H1 (cell line): ENCODE data around the gene HOXB5. TPM values are rescaled to one million over a fixed set of nuclear protein-coding genes. Genes with fewer than 3 reads are reported as not detected.

Experiments used
- CTCF ChIA-PET: fragments of 300-600 bp; sonication (Branson Sonifier 250); formaldehyde crosslinking; loops from one replicate; lab custom pipeline; 2021; ENCODE audit not compliant: partially characterized antibody; lab: Charles Lee
- POLR2A ChIA-PET: fragments of 300-600 bp; sonication (Branson Sonifier 250); formaldehyde crosslinking; loops from one replicate; lab custom pipeline; 2021; ENCODE audit warnings: inconsistent platforms; ENCODE audit not compliant: partially characterized antibody; lab: Charles Lee
- DNase-seq, 2 experiments: peaks; one replicate each; pipeline versions ENCODE4 v3.0.0 to v3.0.0-alpha.2; 2010 to 2022; ENCODE audit warnings: low spot score in 2 of 2, low read depth in 1 of 2, mixed read lengths in 1 of 2
- FAIRE-seq: peaks from 2 replicates; lab custom pipeline; 2011; peaks lifted over from hg19 to GRCh38; lab: Jason Lieb, UNC
- H2AFZ ChIP-seq: 2 replicates; pipeline ENCODE4 v1.8.1; 2012; ENCODE audit warnings: low read length, inconsistent platforms
- H2AK5ac ChIP-seq: 2 replicates; pipeline ENCODE4 v1.6.1; 2013; ENCODE audit warnings: low read depth, low read length
- H2BK120ac ChIP-seq: replicated peaks from 2 replicates; pipeline ENCODE3; 2013; ENCODE audit warnings: low read depth, low read length, inconsistent platforms
- H2BK12ac ChIP-seq: 2 replicates; pipeline ENCODE4 v1.6.1; 2013; ENCODE audit warnings: low read depth, low read length
- H2BK15ac ChIP-seq: 2 replicates; pipeline ENCODE4 v1.6.1; 2013; ENCODE audit warnings: low read length
- H2BK20ac ChIP-seq: 2 replicates; pipeline ENCODE4 v1.6.1; 2013; ENCODE audit warnings: low read length
- H2BK5ac ChIP-seq: 2 replicates; pipeline ENCODE4 v1.6.1; 2013; ENCODE audit warnings: low read depth, low read length
- H3K14ac ChIP-seq: 2 replicates; pipeline ENCODE4 v1.6.1; 2013; ENCODE audit warnings: inconsistent platforms; ENCODE audit not compliant: insufficient read length
- H3K18ac ChIP-seq: 2 replicates; pipeline ENCODE4 v1.6.1; 2013; ENCODE audit warnings: low read length; ENCODE audit errors: extremely low read depth
- H3K23ac ChIP-seq: 2 replicates; pipeline ENCODE4 v1.6.1; 2013; ENCODE audit warnings: inconsistent platforms; ENCODE audit not compliant: insufficient read length
- H3K23me2 ChIP-seq: 2 replicates; pipeline ENCODE4 v1.6.1; 2013; ENCODE audit warnings: low read depth, low read length
- H3K27ac ChIP-seq: 2 replicates; pipeline ENCODE4 v1.6.1; 2011; ENCODE audit warnings: low read depth, low read length, inconsistent platforms
- H3K27me3 ChIP-seq, 4 experiments: replicated peaks in 1 of 4; 1 replicate in 1 of 4; 2 replicates in 3 of 4; pipeline versions ENCODE4 v1.6.1 to v1.8.1; 2011 to 2013; ENCODE audit warnings: low read length in 3 of 4, mild to moderate bottlenecking in 3 of 4, inconsistent platforms in 2 of 4, mixed read lengths in 2 of 4, moderate library complexity in 1 of 4; ENCODE audit not compliant: control insufficient read depth in 3 of 4, insufficient read depth in 3 of 4; ENCODE audit errors: extremely low read depth in 1 of 4
- H3K36me3 ChIP-seq, 4 experiments: 2 replicates each; pipeline versions ENCODE4 v1.6.1 to v1.8.1; 2011 to 2013; ENCODE audit warnings: mild to moderate bottlenecking in 4 of 4, low read length in 3 of 4, moderate library complexity in 2 of 4, control low read depth in 1 of 4, inconsistent platforms in 1 of 4; ENCODE audit not compliant: insufficient read depth in 4 of 4, control insufficient read depth in 2 of 4
- H3K4ac ChIP-seq: replicated peaks from 2 replicates; pipeline ENCODE3; 2013; ENCODE audit warnings: low read length, low read depth, mixed read lengths, inconsistent platforms; ENCODE audit not compliant: insufficient read length
- H3K4me1 ChIP-seq, 4 experiments: replicated peaks in 1 of 4; 1 replicate in 1 of 4; 2 replicates in 3 of 4; pipeline versions ENCODE4 v1.6.1 to v1.8.1; 2011 to 2013; ENCODE audit warnings: low read length in 3 of 4, inconsistent platforms in 2 of 4, mixed read lengths in 1 of 4; ENCODE audit not compliant: insufficient read depth in 4 of 4, control insufficient read depth in 3 of 4
- H3K4me2 ChIP-seq, 2 experiments: 2 replicates each; pipeline versions ENCODE4 v1.6.1 to v1.8.1; 2011 to 2013; ENCODE audit warnings: low read depth in 2 of 2, low read length in 2 of 2, control low read depth in 1 of 2, inconsistent platforms in 1 of 2, mild to moderate bottlenecking in 1 of 2; ENCODE audit not compliant: insufficient read depth in 1 of 2
- H3K4me3 ChIP-seq, 4 experiments: fragments of 200-600, 300-600 bp in 1 of 4; sonication (generic), shearing (Covaris generic), sonication (Bioruptor Twin) in 1 of 4; 2 replicates each; pipeline versions ENCODE4 v1.5.1 to v1.8.1; 2011 to 2016; ENCODE audit warnings: low read length in 4 of 4, low read depth in 3 of 4, control low read depth in 2 of 4, inconsistent platforms in 2 of 4, mild to moderate bottlenecking in 2 of 4, mixed read lengths in 1 of 4, moderate library complexity in 1 of 4; ENCODE audit not compliant: insufficient read depth in 2 of 4; ENCODE audit errors: extremely low read depth in 1 of 4
- H3K56ac ChIP-seq: replicated peaks from 2 replicates; pipeline ENCODE3; 2013; ENCODE audit warnings: low read depth, mild to moderate bottlenecking, mixed read lengths, low read length, inconsistent platforms; ENCODE audit not compliant: insufficient read length
- H3K79me1 ChIP-seq: 2 replicates; pipeline ENCODE4 v1.6.1; 2013; ENCODE audit warnings: low read depth, low read length, control low read depth
- H3K79me2 ChIP-seq, 2 experiments: 2 replicates each; pipeline versions ENCODE4 v1.6.1 to v1.8.1; 2012 to 2013; ENCODE audit warnings: low read length in 2 of 2, mild to moderate bottlenecking in 2 of 2, inconsistent platforms in 1 of 2; ENCODE audit not compliant: insufficient read depth in 2 of 2, control insufficient read depth in 1 of 2
- H3K9ac ChIP-seq, 4 experiments: replicated peaks in 1 of 4; 1 replicate in 1 of 4; 2 replicates in 3 of 4; pipeline versions ENCODE4 v1.6.1 to v1.8.1; 2011 to 2013; ENCODE audit warnings: low read depth in 3 of 4, low read length in 3 of 4, control low read depth in 2 of 4, mild to moderate bottlenecking in 2 of 4, moderate library complexity in 2 of 4, inconsistent platforms in 1 of 4; ENCODE audit errors: extremely low read depth in 1 of 4
- H3K9me3 ChIP-seq, 2 experiments: 2 replicates each; pipeline versions ENCODE4 v1.6.1 to v1.8.1; 2012 to 2013; ENCODE audit warnings: mild to moderate bottlenecking in 2 of 2, moderate library complexity in 2 of 2, control low read depth in 1 of 2, inconsistent platforms in 1 of 2, low read depth in 1 of 2, low read length in 1 of 2, mixed read lengths in 1 of 2; ENCODE audit not compliant: insufficient read depth in 2 of 2
- H4K20me1 ChIP-seq, 2 experiments: replicated peaks in 1 of 2; 2 replicates each; pipeline versions ENCODE3 to v1.8.1; 2011 to 2013; ENCODE audit warnings: inconsistent platforms in 2 of 2, low read length in 2 of 2, mild to moderate bottlenecking in 1 of 2; ENCODE audit not compliant: insufficient read depth in 2 of 2, control insufficient read depth in 1 of 2
- H4K5ac ChIP-seq: 2 replicates; pipeline ENCODE4 v1.6.1; 2013; ENCODE audit warnings: low read length, low read depth, mixed read lengths, inconsistent platforms; ENCODE audit not compliant: insufficient read length
- H4K8ac ChIP-seq: 2 replicates; pipeline ENCODE4 v1.8.0; 2013; ENCODE audit warnings: mild to moderate bottlenecking, moderate library complexity, low read length, inconsistent platforms; ENCODE audit not compliant: insufficient read depth; ENCODE audit errors: extremely low read depth
- H4K91ac ChIP-seq: replicated peaks from 2 replicates; pipeline ENCODE3; 2013; ENCODE audit warnings: low read length, mixed read lengths, inconsistent platforms; ENCODE audit not compliant: insufficient read length
- BCL11A ChIP-seq, 2 experiments: IDR thresholded peaks; one replicate each; pipeline ENCODE4 v1.6.1; 2011; ENCODE audit warnings: low read depth in 2 of 2, low read length in 2 of 2, mild to moderate bottlenecking in 2 of 2
- CBX8 ChIP-seq: fragments of 300-800, 300-1000 bp; sonication (generic); IDR thresholded peaks from 2 replicates; pipeline ENCODE4 v1.7.1; 2016; ENCODE audit warnings: low read depth, low read length, borderline replicate concordance
- CREB1 ChIP-seq: IDR thresholded peaks from 2 replicates; pipeline ENCODE4 v1.6.1; 2012; ENCODE audit warnings: inconsistent platforms
- RNF2 ChIP-seq: fragments of 200-900, 300-1000 bp; sonication (generic); IDR thresholded peaks from 2 replicates; pipeline ENCODE4 v1.7.1; 2016; ENCODE audit warnings: borderline replicate concordance, low read depth, mild to moderate bottlenecking, antibody characterized with exemption, low read length; ENCODE audit not compliant: poor library complexity, severe bottlenecking; ENCODE audit errors: missing control alignments
- RXRA ChIP-seq: IDR thresholded peaks from 2 replicates; pipeline ENCODE4 v1.6.1; 2011; ENCODE audit warnings: low read depth, mild to moderate bottlenecking, low read length, moderate library complexity; ENCODE audit not compliant: insufficient read depth
- SAP30 ChIP-seq: fragments of 300-600 bp; sonication (generic); IDR thresholded peaks from 2 replicates; pipeline ENCODE4 v1.7.1; 2012; ENCODE audit warnings: low read length, moderate library complexity, mild to moderate bottlenecking, inconsistent platforms; ENCODE audit not compliant: insufficient read depth, insufficient replicate concordance
- SIN3A ChIP-seq, 2 experiments: IDR thresholded peaks in 1 of 2; conservative IDR thresholded peaks in 1 of 2; 2 replicates each; pipeline ENCODE4 v1.6.1; 2011 to 2012; ENCODE audit warnings: low read length in 2 of 2, improper control_type of control experiment in 1 of 2, low read depth in 1 of 2, mild to moderate bottlenecking in 1 of 2
- YY1 ChIP-seq: IDR thresholded peaks from 2 replicates; pipeline ENCODE4 v1.6.1; 2011; ENCODE audit warnings: low read depth, mild to moderate bottlenecking, low read length
- WGBS, 2 experiments: shearing (Covaris generic) in 1 of 2; methylation state at CpG; one replicate each; pipeline versions ENCODE4 v1.1.6 to v1.1.7; 2013 to 2015; ENCODE audit warnings: low lambda C conversion rate in 2 of 2, mixed read lengths in 2 of 2, inconsistent platforms in 1 of 2, low coverage in 1 of 2, missing lambda C conversion rate in 1 of 2; ENCODE audit not compliant: insufficient replicate concordance in 2 of 2, insufficient coverage in 1 of 2, insufficient read length in 1 of 2; ENCODE audit errors: extremely low coverage in 1 of 2, missing lambda C conversion rate in 1 of 2; 5-methylcytosine and 5-hydroxymethylcytosine counted together
- polyA plus RNA-seq, 7 experiments: library from polyadenylated mRNA; depleted of rRNA in 3 of 7; stranded (reverse) in 5 of 7; unstranded in 2 of 7; fragments of >200 nt in 5 of 7; fragments of 200-250 nt in 2 of 7; gene quantifications; 1 replicate in 5 of 7; 2 replicates in 1 of 7; 4 replicates in 1 of 7; pipeline versions ENCODE4 v1.2.1 to v1.2.3, GENCODE V29; 2011 to 2013; ENCODE audit warnings: missing spikeins in 2 of 7, mixed read lengths in 2 of 7
- total RNA-seq: library from RNA; stranded (reverse); fragmentation: NEBNext Ultra II Directional; extraction: Animal tissue kit (Norgen Biotek cat#: 25700); gene quantifications from 2 replicates; pipeline ENCODE4 v1.2.1, GENCODE V29; 2021
- TF ChIP-seq, protein P1 (sequence below): IDR thresholded peaks from 2 replicates; pipeline ENCODE4 v1.6.1; 2012; ENCODE audit warnings: inconsistent platforms
- TF ChIP-seq, protein P2 (sequence below): IDR thresholded peaks from 2 replicates; pipeline ENCODE4 v1.6.1; 2011; ENCODE audit warnings: low read depth, mild to moderate bottlenecking, low read length; ENCODE audit not compliant: insufficient read depth

Gene HOXB5
- total and polyA plus RNA-seq, 2 of the 8 experiments (the other 6 are each of a cell fraction or from before 2014, with no cell fraction given): not detected

DNA sequence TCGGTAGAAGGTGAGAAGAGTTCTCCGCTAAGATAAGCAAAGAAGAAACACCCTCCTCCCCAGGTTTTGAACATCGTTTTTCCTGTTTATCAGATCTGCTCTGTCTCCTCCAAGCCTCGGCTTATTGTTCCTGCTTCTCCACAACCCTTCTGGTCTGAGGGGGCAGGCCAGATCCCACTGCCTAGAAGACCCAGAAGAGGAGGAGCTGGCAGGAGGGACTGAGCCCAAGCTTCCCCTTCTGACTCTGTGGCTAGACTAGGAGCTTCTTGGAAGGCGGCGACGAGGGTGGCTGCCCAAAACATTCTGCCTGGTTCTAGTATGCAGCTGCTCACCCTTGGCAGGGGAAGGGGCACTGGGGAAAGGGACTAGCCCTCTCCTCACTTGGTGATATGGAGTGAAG lies 5.2 kb upstream of the HOXB5 start:
- Histone ChIP-seq H3K27ac (no peak overlapping the region), H4K20me1 (peaks cover 38 to 55% of the 10 kb centered on the region in 2 experiments), H3K4me1 (peaks cover 0 to 12% (median 5%) of the 10 kb centered on the region in 4 experiments; a peak in 4 of 7 replicates), H2BK15ac (peak overlapping the region; percentile 18; the same call in 1 of the 2 replicates), H4K8ac (no peak overlapping the region), H2BK5ac (no peak overlapping the region), H3K36me3 (no peaks in the 10 kb centered on the region; a peak in 1 of 8 replicates), H3K4ac (no peak overlapping the region), H3K9ac (no peak overlapping the region), H4K5ac (no peak overlapping the region), H2AFZ (no peak overlapping the region), H2BK20ac (no peak overlapping the region), H3K56ac (no peak overlapping the region), H3K9me3 (no peaks in the 10 kb centered on the region), H3K23me2 (no peaks in the 10 kb centered on the region; the same call in 1 of the 2 replicates), H3K4me2 (no peak overlapping the region), H3K14ac (no peak overlapping the region), H2BK120ac (no peak overlapping the region), H2BK12ac (no peak overlapping the region), H3K79me2 (no peaks in the 10 kb centered on the region), H3K79me1 (no peaks in the 10 kb centered on the region), H2AK5ac (0 out of 2 replicates have a peak overlapping the region, but pooled peaks have one; percentile 18), H3K18ac (no peak overlapping the region), H3K4me3 (no peak overlapping the region), H3K27me3 (peaks cover 97 to 100% (median 99%) of the 10 kb centered on the region in 4 experiments), H3K23ac (no peak overlapping the region), H4K91ac (no peak overlapping the region)
- ChIA-PET CTCF (interaction anchor here (1.0 to 2.1 kb wide), 7 partner anchors 10 to 69 kb away, joined by 3 to 8 read pairs (median 5); no protein-coding TSS in a partner anchor), POLR2A (interaction anchor here (1.2 to 1.4 kb wide), 2 partner anchors 11 to 53 kb away, joined by 3 to 4 read pairs; partner anchors contain the start of gene HOXB2)
- FAIRE-seq (no peak), DNase-seq (no peak)
- 30% methylated on average over 7 of the region's 7 CpGs; no CpG with 5 or more reads in 1 of the 2 experiments for WGBS, 2 experiments
- TF ChIP-seq RXRA: no peak
- no peak for TF ChIP-seq CREB1
- TF ChIP-seq CBX8: peak; percentile 4; the same call in 1 of the 2 replicates
- TF ChIP-seq BCL11A (IDR thresholded peaks at IDR 0.05; ENCODE audit: low read depth in 2 of 2, low read length in 2 of 2): no peak
- TF ChIP-seq, protein P1, sequence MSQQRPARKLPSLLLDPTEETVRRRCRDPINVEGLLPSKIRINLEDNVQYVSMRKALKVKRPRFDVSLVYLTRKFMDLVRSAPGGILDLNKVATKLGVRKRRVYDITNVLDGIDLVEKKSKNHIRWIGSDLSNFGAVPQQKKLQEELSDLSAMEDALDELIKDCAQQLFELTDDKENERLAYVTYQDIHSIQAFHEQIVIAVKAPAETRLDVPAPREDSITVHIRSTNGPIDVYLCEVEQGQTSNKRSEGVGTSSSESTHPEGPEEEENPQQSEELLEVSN: no peak
- no peak for TF ChIP-seq SAP30
- TF ChIP-seq, protein P2, sequence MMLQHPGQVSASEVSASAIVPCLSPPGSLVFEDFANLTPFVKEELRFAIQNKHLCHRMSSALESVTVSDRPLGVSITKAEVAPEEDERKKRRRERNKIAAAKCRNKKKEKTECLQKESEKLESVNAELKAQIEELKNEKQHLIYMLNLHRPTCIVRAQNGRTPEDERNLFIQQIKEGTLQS: no peak
- no peak for TF ChIP-seq SIN3A (conservative IDR thresholded peaks at IDR 0.05 in 1 of 2, IDR thresholded peaks at IDR 0.05 in 1 of 2; ENCODE audit: low read depth in 1 of 2, low read length in 2 of 2)
- TF ChIP-seq YY1: no peak
- peak; percentile 6 for TF ChIP-seq RNF2
